ENCODE results near the gene FCN1. TPM values are rescaled to one million over a fixed set of nuclear protein-coding genes. Genes with fewer than 3 reads are reported as not detected.

Gene FCN1
- total and polyA plus RNA-seq, 2 of the 8 experiments (the other 6 are each of a cell fraction or from before 2014, with no cell fraction given), result not detected

DNA sequence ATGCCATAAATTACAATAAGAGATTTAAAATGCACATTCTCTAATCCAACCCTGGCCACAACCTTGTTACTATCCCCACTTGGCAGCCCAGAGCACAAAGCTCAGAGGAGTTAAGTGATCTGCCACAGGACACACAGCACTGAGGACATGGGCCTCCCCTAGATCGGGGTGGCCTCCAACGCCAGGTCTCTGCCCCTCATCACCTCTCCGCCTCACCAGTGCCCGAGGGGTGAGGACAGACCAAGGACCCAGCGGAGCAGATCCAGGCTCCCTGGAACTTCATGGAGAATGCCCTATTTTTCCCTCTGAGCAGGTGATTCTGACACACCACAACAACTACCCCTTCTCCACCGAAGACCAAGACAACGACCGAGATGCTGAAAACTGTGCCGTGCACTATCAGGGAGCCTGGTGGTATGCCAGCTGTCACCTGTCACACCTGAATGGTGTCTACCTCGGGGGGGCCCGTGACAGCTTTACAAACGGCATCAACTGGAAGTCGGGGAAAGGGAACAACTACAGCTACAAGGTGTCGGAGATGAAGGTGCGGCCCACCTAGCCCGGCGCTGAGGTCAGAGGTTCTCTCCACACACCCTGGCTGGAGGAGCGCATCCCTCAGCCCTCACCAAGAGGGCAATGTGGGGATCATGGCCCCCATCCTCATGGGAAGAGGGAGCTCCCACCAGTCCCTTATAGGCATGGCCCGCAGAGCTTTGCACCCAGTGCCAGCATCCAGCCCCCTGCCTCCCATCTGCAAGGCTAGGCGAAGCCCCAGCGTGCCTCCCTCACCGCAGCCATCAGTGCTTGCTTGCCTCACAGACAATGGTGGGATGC is 49.6 kb downstream of the FCN1 start:
- Histone ChIP-seq H3K4ac (replicated peaks; ENCODE audit: insufficient read length, low read depth, low read length) (no peak overlapping the region), H4K20me1 (replicated peaks in 1 of 2; ENCODE audit: control insufficient read depth in 1 of 2, insufficient read depth in 2 of 2, low read length in 2 of 2) (no peaks in the 10 kb centered on the region), H3K36me3 (ENCODE audit: control insufficient read depth in 2 of 4, insufficient read depth in 4 of 4, low read length in 3 of 4) (no peaks in the 10 kb centered on the region), H3K9me3 (ENCODE audit: insufficient read depth in 2 of 2, low read depth in 1 of 2, low read length in 1 of 2) (no peaks in the 10 kb centered on the region), H2AFZ (ENCODE audit: low read length) (no peak overlapping the region), H3K56ac (replicated peaks; ENCODE audit: insufficient read length, low read depth, low read length) (no peak overlapping the region), H3K4me3 (ENCODE audit: extremely low read depth in 1 of 4, insufficient read depth in 2 of 4, low read depth in 3 of 4, low read length in 4 of 4) (no peak overlapping the region), H2AK5ac (ENCODE audit: low read depth, low read length) (no peak overlapping the region), H3K27ac (ENCODE audit: low read depth, low read length) (no peak overlapping the region), H3K27me3 (replicated peaks in 1 of 4; ENCODE audit: control insufficient read depth in 3 of 4, extremely low read depth in 1 of 4, insufficient read depth in 3 of 4, low read length in 3 of 4) (no peaks in the 10 kb centered on the region), H4K91ac (replicated peaks; ENCODE audit: insufficient read length, low read length) (no peak overlapping the region), H4K8ac (ENCODE audit: extremely low read depth, insufficient read depth, low read length) (no peak overlapping the region), H3K14ac (ENCODE audit: insufficient read length) (no peak overlapping the region), H2BK120ac (replicated peaks; ENCODE audit: low read depth, low read length) (no peak overlapping the region), H3K79me1 (ENCODE audit: low read depth, low read length) (no peaks in the 10 kb centered on the region), H3K4me2 (ENCODE audit: insufficient read depth in 1 of 2, low read depth in 2 of 2, low read length in 2 of 2) (no peak overlapping the region), H2BK12ac (ENCODE audit: low read depth, low read length) (no peak overlapping the region), H3K23ac (ENCODE audit: insufficient read length) (no peak overlapping the region), H2BK15ac (ENCODE audit: low read length) (no peak overlapping the region), H3K79me2 (ENCODE audit: control insufficient read depth in 1 of 2, insufficient read depth in 2 of 2, low read length in 2 of 2) (no peaks in the 10 kb centered on the region), H2BK20ac (ENCODE audit: low read length) (no peak overlapping the region), H3K23me2 (ENCODE audit: low read depth, low read length) (no peaks in the 10 kb centered on the region), H3K9ac (replicated peaks in 1 of 4; ENCODE audit: extremely low read depth in 1 of 4, low read depth in 3 of 4, low read length in 3 of 4) (no peak overlapping the region), H4K5ac (ENCODE audit: insufficient read length, low read depth, low read length) (no peak overlapping the region), H3K4me1 (replicated peaks in 1 of 4; ENCODE audit: control insufficient read depth in 3 of 4, insufficient read depth in 4 of 4, low read length in 3 of 4) (no peaks in the 10 kb centered on the region), H2BK5ac (ENCODE audit: low read depth, low read length) (no peak overlapping the region), H3K18ac (ENCODE audit: extremely low read depth, low read length) (no peak overlapping the region)
- WGBS, 2 experiments (ENCODE audit: extremely low coverage in 1 of 2, insufficient coverage in 1 of 2, insufficient read length in 1 of 2, insufficient replicate concordance in 2 of 2, low coverage in 1 of 2, low lambda C conversion rate in 2 of 2, missing lambda C conversion rate in 1 of 2), result 94% methylated on average over 20 of the region's 22 CpGs; no CpG with 5 or more reads in 1 of the 2 experiments
- FAIRE-seq (no peak), DNase-seq (ENCODE audit: low read depth in 1 of 2, low spot score in 2 of 2) (no peak)
- CTCF ChIA-PET (ENCODE audit: partially characterized antibody), result interaction anchor here (1.2 kb wide), 1 partner anchor 84 kb away, joined by 5 read pairs; no protein-coding TSS in a partner anchor
- no peak for TF ChIP-seq SIRT6 (IDR thresholded peaks at IDR 0.05; ENCODE audit: low read length)
- TF ChIP-seq CTBP2 (IDR thresholded peaks at IDR 0.05; ENCODE audit: borderline replicate concordance, insufficient read depth, insufficient read length, low read length), result no peak
- no peak for TF ChIP-seq SIX5 (IDR thresholded peaks at IDR 0.05; ENCODE audit: low read depth, low read length)
- no peak for TF ChIP-seq NANOG (IDR thresholded peaks at IDR 0.05; ENCODE audit: insufficient read depth, low read depth, low read length, poor library complexity, severe bottlenecking)
- no peak for TF ChIP-seq TEAD4 (IDR thresholded peaks at IDR 0.05; ENCODE audit: low read depth, low read length)
- TF ChIP-seq SP1 (IDR thresholded peaks at IDR 0.05; ENCODE audit: low read depth, low read length), result no peak
- POLR2A ChIA-PET (ENCODE audit: partially characterized antibody), result no interaction called here

Measured in H1 (cell line).